Activated T-cell treated with anti-CD3 and anti-CD28 coated beads, Interleukin-2, amount 50 U/mL, for 72 hours (primary cell): ENCODE results near the gene LRRC75B. TPM values are rescaled to one million over a fixed set of nuclear protein-coding genes. Genes with fewer than 3 reads are reported as not detected.
"Not testable (repeated sequence)": the region's sequence is repeated elsewhere in the genome, so short reads cannot be mapped to it uniquely, and the experiment has no call there.

Experiments
- ATAC-seq, 2 donors: fragments of 150-1000 bp; cut with Tn5 transposase; replicated peaks in 1 of 2; 2 replicates each; pipeline ENCODE4 v1.10.0; 2021; ENCODE audit warnings: moderate library complexity in 2 of 2, mild to moderate bottlenecking in 1 of 2
- DNase-seq, 2 donors: peaks; one replicate each; pipeline ENCODE4 v3.0.0; 2021 to 2022; ENCODE audit warnings: mixed read lengths in 1 of 2
- H3K27ac Mint-ChIP-seq: one replicate; pipeline ENCODE4 v1.8.0; 2022; ENCODE audit warnings: mild to moderate bottlenecking, moderate library complexity, mixed read lengths
- H3K27me3 Mint-ChIP-seq: one replicate; pipeline ENCODE4 v1.8.0; 2022; ENCODE audit warnings: low read depth, mixed read lengths
- H3K36me3 Mint-ChIP-seq, 2 donors: one replicate each; pipeline ENCODE4 v1.8.0; 2022; ENCODE audit warnings: mixed read lengths in 2 of 2, mild to moderate bottlenecking in 1 of 2; ENCODE audit not compliant: insufficient read depth in 2 of 2
- H3K4me1 Mint-ChIP-seq: one replicate; pipeline ENCODE4 v1.8.0; 2022; ENCODE audit warnings: low read depth, mixed read lengths
- H3K4me3 Mint-ChIP-seq, 2 donors: one replicate each; pipeline ENCODE4 v1.8.0; 2022; ENCODE audit warnings: mild to moderate bottlenecking in 2 of 2, mixed read lengths in 2 of 2, moderate library complexity in 2 of 2
- H3K9me3 Mint-ChIP-seq, 2 donors: one replicate each; pipeline ENCODE4 v1.8.0; 2022; ENCODE audit warnings: mixed read lengths in 2 of 2
- total RNA-seq, 2 donors: library from RNA; stranded (reverse); gene quantifications; one replicate each; pipeline ENCODE4 v1.2.3, GENCODE V29; 2022

LRRC75B gene
- total RNA-seq, 2 donors from 2014 or later: 1.2 to 2.0 TPM

DNA sequence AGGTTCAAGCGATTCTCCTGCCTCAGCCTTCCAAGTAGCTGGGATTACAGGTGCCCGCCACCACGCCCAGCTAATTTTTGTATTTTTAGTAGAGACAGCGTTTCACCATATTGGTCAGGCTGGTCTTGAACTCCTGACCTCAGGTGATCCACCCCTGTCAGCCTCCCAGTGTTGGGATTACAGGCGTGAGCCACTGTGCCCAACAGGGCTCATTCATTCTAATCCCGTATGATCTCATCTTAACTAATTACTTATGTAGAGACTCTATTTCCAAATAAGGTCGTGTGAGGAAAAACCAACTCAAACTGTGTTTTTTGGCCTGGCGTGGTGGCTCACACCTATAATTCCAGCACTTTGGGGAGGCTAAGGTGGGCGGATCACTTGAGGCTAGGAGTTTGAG is 4.2 kb upstream of the LRRC75B start:
- H3K27ac Mint-ChIP-seq, H3K4me3 Mint-ChIP-seq, H3K36me3 Mint-ChIP-seq, DNase-seq, H3K9me3 Mint-ChIP-seq, H3K4me1 Mint-ChIP-seq, ATAC-seq, H3K27me3 Mint-ChIP-seq: not testable (repeated sequence)

DNA sequence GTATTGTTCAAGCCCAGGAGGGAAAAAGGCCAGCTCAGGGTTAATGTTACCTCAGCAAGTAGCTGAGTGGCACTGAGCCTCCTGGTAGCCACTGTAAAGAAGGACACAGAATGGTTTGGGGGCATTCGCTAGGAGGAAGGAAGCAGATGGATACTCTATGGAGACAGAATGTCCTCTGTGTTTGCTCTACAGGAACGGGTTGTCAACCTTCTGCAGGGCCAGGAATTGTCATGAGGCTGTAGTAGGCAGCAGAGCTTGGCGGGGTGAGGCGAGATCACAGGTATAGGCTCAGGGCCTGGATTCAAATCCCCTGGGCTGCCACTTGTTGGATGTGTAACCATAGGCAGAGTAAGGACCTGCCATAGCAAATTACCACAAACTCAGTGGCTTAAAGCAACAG is 3.0 kb upstream of the LRRC75B start:
- Mint-ChIP-seq H3K4me1 (no peaks in the 10 kb centered on the region), H3K4me3 (no peak overlapping the region), H3K27me3 (peaks cover 5% of the 10 kb centered on the region), H3K9me3 (no peaks in the 10 kb centered on the region), H3K27ac (no peak overlapping the region), H3K36me3 (no peaks in the 10 kb centered on the region)
- DNase-seq: no peak
- no peak for ATAC-seq

DNA sequence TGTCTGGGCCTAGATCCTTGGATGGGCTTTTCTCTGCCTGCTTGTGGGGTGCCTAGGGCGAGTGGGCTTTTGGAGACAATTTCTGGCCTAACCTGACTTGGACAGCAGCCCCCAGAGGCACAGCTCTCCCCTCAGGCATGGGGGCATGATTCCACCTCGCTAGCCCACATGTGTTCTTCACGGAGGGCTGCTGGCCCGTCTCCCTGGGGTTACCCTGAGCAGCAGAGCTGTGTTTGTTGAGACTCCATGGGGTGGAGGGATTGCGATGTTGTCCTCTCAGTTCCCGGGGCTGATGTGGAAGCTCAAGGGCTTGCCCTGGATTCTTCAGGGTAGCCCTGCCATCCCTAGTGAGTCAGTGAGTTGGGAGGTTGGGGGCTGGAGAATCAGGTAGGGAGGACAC is 2.4 kb upstream of the LRRC75B start:
- H3K4me3 Mint-ChIP-seq: no peak overlapping the region
- H3K27me3 Mint-ChIP-seq: peaks cover 5% of the 10 kb centered on the region
- no peaks in the 10 kb centered on the region for H3K36me3 Mint-ChIP-seq
- H3K27ac Mint-ChIP-seq: no peak overlapping the region
- no peaks in the 10 kb centered on the region for H3K9me3 Mint-ChIP-seq
- no peaks in the 10 kb centered on the region for H3K4me1 Mint-ChIP-seq
- DNase-seq: no peak
- no peak for ATAC-seq

DNA sequence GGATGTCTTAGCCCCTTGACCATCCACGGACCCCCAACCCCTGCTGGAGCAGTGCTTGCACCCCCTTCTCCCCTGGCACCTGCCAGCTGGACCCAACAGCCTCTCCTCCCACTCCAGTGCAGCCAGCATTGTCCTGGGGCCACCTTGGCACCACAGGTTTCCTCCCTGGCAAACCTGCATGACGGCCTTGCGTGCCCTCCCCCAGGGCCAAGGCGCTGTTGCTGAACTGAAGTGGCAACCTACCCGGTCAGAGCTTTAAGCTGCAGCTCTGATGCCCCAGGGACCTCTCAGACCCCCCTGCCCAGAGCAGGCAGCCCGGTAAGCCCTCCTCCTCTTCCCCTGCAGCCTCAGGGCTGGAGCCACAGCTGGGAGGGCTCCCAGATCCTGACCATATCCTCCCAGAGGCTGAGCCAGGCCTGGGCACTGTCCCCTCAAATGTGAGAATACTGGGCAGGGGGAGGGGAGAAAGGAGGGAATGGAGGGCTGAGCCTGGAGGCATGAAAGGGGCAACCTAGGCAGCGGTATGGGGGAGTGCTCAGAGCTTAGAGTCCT is 1.8 kb upstream of the LRRC75B start:
- no peak overlapping the region for H3K27ac Mint-ChIP-seq
- H3K9me3 Mint-ChIP-seq: no peaks in the 10 kb centered on the region
- no peaks in the 10 kb centered on the region for H3K4me1 Mint-ChIP-seq
- peaks cover 5% of the 10 kb centered on the region for H3K27me3 Mint-ChIP-seq
- ATAC-seq (no peak), DNase-seq (no peak)
- H3K4me3 Mint-ChIP-seq: peak overlapping the region in 1 of 2 donors; percentile 32
- no peaks in the 10 kb centered on the region for H3K36me3 Mint-ChIP-seq

DNA sequence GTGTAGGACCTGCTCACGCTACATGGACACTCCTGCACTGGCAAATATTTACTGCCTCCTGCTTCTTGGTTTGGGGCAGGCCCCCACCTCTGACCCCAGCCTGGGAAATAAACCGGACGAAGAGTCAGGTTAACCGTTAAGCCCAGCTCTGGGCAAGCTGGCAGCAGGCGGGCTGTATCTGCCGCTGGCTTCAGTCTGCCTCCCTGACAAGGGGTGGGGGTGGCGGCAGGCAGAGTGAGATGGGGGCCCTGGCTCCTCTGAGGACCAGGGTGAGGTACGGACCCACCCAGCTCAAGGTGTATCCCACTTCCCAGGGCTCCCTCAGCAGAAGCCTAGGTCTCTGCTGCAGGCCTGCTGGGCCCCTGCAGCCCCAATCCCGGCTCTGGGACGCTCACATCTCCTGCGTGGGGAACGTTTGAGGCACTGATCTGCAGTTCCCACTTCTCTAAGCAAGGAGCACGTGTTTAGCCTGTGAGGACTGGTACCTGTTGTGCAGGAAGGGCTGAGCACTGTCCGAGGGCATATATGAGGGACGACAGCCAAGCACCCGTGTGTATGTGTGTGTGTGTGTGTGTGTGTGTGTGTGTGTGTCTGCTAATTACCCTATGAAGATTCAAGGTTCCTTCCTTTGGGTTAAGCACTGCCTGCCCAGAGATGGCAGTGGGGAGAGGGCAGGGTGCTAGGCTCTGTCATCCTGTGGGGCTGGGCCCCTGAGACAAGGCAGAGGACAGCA is 1.1 kb upstream of the LRRC75B start:
- no peak overlapping the region for H3K27ac Mint-ChIP-seq
- peak overlapping the region in 1 of 2 donors; percentile 71 for H3K4me3 Mint-ChIP-seq
- H3K4me1 Mint-ChIP-seq: no peaks in the 10 kb centered on the region
- DNase-seq (no peak), ATAC-seq (no peak)
- H3K9me3 Mint-ChIP-seq: no peaks in the 10 kb centered on the region
- H3K36me3 Mint-ChIP-seq: no peaks in the 10 kb centered on the region
- peaks cover 5% of the 10 kb centered on the region for H3K27me3 Mint-ChIP-seq

DNA sequence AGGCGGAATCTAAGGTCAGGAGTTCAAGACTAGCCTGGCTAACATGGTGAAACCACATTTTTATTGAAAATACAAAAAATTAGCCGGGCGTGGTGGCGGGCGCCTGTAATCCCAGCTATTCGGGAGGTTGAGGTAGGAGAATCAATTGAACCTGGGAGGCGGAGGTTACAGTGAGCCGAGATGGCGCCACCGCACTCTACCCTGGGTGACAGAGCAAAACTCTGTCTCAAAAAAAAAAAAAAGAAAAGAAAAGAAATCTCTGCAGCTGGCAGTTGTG is 624 bp upstream of the LRRC75B start:
- DNase-seq, H3K27ac Mint-ChIP-seq, H3K36me3 Mint-ChIP-seq, H3K27me3 Mint-ChIP-seq, ATAC-seq, H3K9me3 Mint-ChIP-seq, H3K4me1 Mint-ChIP-seq: not testable (repeated sequence)
- peak overlapping the region; percentile 67 to 71 for H3K4me3 Mint-ChIP-seq

DNA sequence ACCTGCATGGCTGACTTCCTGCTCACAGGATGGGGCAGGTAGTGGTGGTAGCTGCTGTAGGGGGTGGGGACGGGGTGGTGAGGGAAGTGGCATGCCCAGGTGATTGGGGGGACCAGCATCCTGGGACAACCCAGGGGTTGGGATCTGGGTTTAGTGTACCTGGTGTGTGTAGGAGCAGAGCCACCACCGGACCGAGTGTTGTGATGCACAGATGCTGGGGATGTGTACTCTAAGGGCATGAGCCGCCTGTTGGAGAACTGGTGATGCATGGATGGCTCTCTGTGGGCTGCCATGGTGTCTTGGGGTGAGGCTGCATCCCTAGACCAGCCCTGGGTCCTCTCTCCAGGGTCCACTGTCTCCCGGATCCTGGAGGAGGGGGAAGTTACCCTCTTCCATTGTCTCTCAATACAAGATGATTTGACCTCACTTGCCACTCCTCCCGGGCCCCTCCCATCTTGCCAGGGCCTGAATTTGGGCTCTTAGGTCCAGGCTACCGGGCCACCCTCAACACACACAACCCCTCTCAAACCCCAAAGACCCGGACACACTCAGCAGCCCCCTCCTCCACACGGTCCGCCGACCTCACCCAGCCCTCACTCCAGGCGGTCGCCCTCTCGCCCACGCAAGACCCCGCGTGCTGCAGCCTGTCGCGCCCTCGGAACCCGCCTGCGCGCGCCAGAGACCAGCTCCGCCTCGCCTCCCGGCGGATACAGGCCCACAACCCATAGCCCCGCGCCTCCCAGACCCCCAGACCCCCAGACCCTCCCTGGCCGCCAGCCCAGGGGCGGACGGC is 619 bp downstream of the LRRC75B start:
- H3K9me3 Mint-ChIP-seq: no peaks in the 10 kb centered on the region
- H3K4me3 Mint-ChIP-seq: peak overlapping the region; percentile 85 to 87
- H3K27ac Mint-ChIP-seq: no peak overlapping the region
- peaks cover 5% of the 10 kb centered on the region for H3K27me3 Mint-ChIP-seq
- DNase-seq: peak; percentile 11 to 19
- peak; percentile 29 to 39 for ATAC-seq
- H3K4me1 Mint-ChIP-seq: no peaks in the 10 kb centered on the region
- H3K36me3 Mint-ChIP-seq: no peaks in the 10 kb centered on the region

DNA sequence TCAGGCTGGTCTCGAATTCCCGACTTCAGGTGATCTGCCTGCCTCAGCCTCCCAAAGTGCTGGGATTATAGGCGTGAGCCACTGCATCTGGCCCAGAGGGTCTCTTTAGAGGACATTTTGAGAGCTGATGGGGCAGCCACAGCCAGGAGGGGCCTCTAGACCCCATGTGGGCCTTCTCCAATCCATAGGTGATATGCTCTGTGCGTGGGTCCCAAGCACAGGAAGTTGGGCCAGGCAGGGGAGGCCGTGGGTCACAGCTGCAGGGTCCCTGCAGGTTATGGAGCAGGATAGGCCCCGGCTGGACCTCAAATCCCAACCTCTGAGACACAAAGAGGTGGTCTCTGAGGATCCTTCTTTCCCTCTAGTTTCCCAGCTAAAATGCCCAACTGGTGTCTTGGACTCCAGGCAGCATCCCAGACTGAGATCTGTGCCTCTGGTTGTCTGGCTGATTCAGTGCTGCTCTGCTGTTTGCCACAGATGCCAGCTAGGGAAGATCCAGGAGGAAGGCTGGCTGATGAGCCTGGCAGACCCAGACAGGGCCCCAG is 1.5 kb downstream of the LRRC75B start:
- no peak for ATAC-seq
- DNase-seq: no peak
- H3K4me1 Mint-ChIP-seq: no peaks in the 10 kb centered on the region
- no peak overlapping the region for H3K4me3 Mint-ChIP-seq
- no peaks in the 10 kb centered on the region for H3K9me3 Mint-ChIP-seq
- H3K27me3 Mint-ChIP-seq: peaks cover 5% of the 10 kb centered on the region
- H3K36me3 Mint-ChIP-seq: no peaks in the 10 kb centered on the region
- no peak overlapping the region for H3K27ac Mint-ChIP-seq

DNA sequence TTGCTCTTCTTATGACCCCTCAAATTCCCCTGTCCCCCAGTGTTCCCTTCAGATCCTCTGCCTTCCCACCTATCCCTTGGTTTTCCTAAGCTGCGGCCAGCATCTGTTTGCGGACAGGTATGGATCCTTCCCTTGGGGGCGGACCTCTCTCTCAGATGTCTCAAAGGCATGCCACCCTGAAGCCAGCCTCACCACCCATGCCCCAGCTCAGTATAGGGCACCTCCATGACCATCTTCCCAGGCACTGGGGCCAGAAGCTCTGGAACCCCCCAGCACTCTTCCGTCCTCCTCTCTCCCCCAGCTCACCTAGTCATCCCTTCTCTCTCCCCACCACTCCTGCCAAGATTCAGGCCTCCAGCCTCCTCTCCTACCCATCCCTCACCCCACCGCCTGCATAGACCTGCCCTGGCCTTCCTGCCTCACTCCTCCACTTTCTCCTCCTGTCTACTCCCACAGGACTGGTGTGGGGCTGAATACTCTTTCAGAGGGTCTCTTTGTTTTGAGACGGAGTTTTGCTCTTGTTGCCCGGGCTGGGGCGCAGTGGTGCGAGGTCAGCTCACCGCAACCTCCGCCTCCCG is 2.2 kb downstream of the LRRC75B start:
- H3K27me3 Mint-ChIP-seq: peaks cover 5% of the 10 kb centered on the region
- no peaks in the 10 kb centered on the region for H3K36me3 Mint-ChIP-seq
- no peaks in the 10 kb centered on the region for H3K4me1 Mint-ChIP-seq
- no peak for ATAC-seq
- no peaks in the 10 kb centered on the region for H3K9me3 Mint-ChIP-seq
- H3K27ac Mint-ChIP-seq: no peak overlapping the region
- no peak for DNase-seq
- H3K4me3 Mint-ChIP-seq: no peak overlapping the region

DNA sequence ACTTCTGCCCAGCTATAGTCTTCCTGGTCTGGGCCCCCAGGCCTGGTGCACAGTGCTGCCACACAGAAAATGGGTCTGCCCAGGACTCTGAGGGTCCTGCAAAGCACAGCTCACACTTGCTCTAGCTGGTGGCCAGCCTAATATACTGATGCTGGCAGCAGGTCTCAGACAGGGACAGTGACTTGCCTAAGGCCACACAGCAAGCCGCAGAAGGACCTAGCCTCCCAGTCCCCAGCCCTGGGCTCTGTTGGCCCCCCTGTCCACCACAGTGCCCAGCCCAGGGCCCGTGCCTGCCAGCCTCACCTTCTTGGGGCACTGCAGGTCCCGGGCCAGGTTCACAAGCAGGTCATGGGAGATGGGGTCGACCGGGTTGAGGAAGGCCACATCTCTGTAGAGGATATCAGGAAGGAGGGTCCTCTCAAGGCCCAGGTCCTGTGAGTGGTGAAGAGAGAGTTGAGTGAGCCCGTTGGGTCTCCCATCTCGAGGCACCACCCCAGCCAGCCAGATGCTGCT is 3.3 kb downstream of the LRRC75B start:
- Mint-ChIP-seq H3K4me3 (no peak overlapping the region), H3K9me3 (no peaks in the 10 kb centered on the region)
- DNase-seq: no peak

DNA sequence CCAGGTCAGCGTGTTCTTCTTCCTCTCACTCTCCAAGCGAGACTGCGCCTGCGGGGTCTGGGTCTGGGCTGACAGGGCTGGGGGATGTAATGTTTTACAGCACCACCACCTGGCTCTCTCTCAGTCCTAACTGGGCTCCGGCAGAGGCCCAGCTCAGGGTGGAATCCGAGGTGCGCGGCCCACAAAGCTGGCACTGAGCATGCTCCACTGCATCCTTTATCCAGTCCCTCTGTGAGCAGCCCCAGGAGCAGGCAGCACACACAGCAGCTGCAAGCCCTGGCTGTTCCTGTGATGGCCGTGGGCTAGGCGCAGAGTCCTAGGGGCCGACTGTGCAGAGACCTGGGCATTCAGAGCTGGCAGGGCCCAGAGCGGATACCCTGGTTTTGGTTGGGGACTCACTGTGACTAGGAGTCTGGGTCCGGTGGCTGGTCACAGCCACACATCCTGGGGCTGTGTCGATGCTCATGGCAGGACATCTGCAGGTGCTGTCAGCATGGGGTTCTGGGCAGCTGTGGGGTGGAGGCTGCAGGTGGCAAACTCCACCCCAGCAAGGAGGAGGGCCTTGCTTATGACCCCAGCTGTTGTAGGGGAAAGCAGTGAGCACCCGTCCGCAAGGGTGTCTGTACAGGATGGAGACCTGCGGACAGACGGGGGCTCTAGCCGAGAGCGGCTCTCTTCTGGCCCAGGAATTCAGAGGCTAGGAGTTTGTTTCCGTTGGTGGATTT is 4.0 kb downstream of the LRRC75B start:
- ATAC-seq (no peak), DNase-seq (no peak)
- no peaks in the 10 kb centered on the region for H3K4me1 Mint-ChIP-seq
- no peak overlapping the region for H3K27ac Mint-ChIP-seq
- H3K36me3 Mint-ChIP-seq: no peaks in the 10 kb centered on the region
- H3K9me3 Mint-ChIP-seq: no peaks in the 10 kb centered on the region
- peaks cover 5% of the 10 kb centered on the region for H3K27me3 Mint-ChIP-seq
- H3K4me3 Mint-ChIP-seq: no peak overlapping the region

More for the DNA sequence above, 3.3 kb downstream of the LRRC75B start:
- no peak overlapping the region for H3K27ac Mint-ChIP-seq
- H3K27me3 Mint-ChIP-seq: peaks cover 5% of the 10 kb centered on the region
- H3K4me1 Mint-ChIP-seq: no peaks in the 10 kb centered on the region
- no peak for ATAC-seq
- H3K36me3 Mint-ChIP-seq: no peaks in the 10 kb centered on the region

DNA sequence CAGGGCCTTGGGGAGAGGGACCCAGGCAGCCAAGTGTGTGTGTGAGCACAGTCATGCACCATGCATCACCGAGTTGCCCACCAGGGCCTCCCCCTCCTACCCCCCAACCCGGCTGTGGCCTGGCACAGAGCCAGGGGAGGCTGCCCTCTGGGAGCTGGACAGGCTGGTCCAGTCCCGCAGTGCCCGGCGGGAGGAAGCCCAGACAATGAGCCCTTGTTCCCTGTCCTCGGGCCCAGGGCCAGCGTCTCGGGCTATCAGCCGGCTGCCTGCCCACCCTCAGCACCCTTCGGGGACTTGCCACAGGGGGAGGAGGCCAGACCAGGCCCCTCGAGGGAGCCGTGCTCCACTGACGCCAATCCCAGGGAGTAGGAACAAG is 4.5 kb downstream of the LRRC75B start:
- DNase-seq (no peak), ATAC-seq (no peak)
- H3K27me3 Mint-ChIP-seq: peaks cover 5% of the 10 kb centered on the region
- no peak overlapping the region for H3K4me3 Mint-ChIP-seq
- H3K27ac Mint-ChIP-seq: no peak overlapping the region
- H3K9me3 Mint-ChIP-seq: no peaks in the 10 kb centered on the region
- H3K4me1 Mint-ChIP-seq: no peaks in the 10 kb centered on the region
- H3K36me3 Mint-ChIP-seq: no peaks in the 10 kb centered on the region
